ENCODE measurements around the gene ZSCAN20. TPM values are rescaled to one million over a fixed set of nuclear protein-coding genes. Genes with fewer than 3 reads are reported as not detected.
A peak's percentile ranks its signal among the peaks of the same experiment; 100 is the strongest.

ZSCAN20 gene
- total RNA-seq, 4 donors from 2014 or later = 6.9 to 9.4 (median 7.8) TPM

DNA sequence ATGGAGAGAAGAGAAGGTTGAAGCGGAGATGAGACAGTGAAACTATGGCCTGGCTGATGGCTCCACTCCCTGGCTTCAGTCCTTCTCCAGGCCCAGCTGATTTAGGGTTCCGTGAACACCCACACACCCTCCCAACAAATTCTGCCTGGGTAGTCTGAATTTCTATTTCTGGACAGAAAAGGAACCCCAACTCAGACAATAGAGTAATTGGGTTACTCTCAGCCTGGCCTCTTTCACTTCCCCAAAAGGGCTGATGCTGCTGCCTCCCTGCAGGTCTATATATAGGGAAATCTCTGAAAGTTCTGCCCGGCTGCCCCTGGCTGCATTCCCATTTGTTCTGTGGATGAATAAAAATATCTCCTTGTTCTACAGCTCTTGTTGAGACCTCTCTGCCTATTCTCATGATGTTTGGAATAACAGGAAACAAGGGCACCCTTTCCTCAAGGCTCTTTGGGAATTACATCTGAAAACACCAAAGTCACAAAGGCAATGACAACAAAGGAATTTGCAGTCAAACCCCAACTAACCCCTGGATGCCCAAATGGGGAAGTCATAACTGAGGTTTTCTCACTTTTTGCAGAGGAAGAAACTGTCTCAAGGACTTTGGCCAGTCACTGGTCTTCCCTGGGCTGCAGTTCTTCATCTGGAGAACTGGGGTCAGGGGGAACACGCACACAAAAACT, 11.4 kb upstream of the ZSCAN20 start:
- Histone ChIP-seq H3K4me3 (no peak overlapping the region), H3K4me1 (peaks cover 0 to 18% (median 0%) of the 10 kb centered on the region in 4 donors), H3K27ac (peak overlapping the region in 1 of 4 donors; percentile 68)

DNA sequence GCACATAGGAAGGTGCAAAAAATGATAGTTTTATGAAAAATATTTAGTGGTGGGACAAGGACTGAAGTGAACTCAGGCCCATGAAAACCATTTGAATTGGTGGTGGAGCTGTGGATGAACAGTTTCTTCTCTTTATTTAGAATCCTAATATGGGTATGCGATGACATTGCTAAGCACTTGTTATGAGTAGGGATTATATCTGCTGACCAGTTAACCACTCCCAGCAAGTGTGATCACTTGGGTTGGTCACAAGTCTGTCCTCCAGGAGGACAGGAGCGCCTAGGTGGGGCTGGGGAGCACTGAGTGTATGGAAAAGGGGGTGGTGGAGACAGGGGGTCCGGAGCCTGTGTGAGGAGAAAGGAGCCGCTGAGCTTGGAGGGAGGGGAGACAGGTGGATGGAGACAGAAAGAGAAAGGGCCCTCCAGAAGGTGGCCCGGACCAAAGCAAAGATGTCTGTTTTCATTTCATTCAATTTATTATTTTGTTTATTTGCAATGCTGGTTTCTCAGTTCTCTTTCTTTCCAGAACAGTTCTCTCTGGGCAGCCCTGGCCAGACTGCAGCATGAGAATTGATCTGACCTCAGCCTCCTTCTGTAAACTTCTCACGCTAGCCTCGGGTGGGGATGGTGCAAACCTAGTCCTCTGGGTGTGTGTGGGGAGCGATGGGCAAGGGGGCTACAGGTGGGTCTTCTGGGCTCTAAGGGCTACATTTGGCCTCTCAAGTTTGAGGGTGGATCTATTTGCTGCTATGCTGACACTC, 9.9 kb upstream of the ZSCAN20 start:
- Histone ChIP-seq H3K9me3 (no peaks in the 10 kb centered on the region), H3K36me3 (no peaks in the 10 kb centered on the region), H3K4me1 (peaks cover 0 to 18% (median 0%) of the 10 kb centered on the region in 4 donors), H3K27ac (no peak overlapping the region), H3K4me3 (no peak overlapping the region), H3K27me3 (no peaks in the 10 kb centered on the region)
- DNase-seq (ENCODE audit: low spot score in 2 of 2) = no peak
- TF ChIP-seq POLR2A (IDR thresholded peaks at IDR 0.05) = no peak
- 75 to 80% methylated on average over 8 of the region's 8 CpGs for WGBS, 2 donors

More for the DNA sequence above, 11.4 kb upstream of the ZSCAN20 start:
- no peak for TF ChIP-seq POLR2A (IDR thresholded peaks at IDR 0.05)
- peak in 1 of 2 donors; percentile 44 for TF ChIP-seq EP300 (IDR thresholded peaks at IDR 0.05)
- no peaks in the 10 kb centered on the region for H3K36me3 ChIP-seq
- DNase-seq (ENCODE audit: low spot score in 2 of 2) = peak in 1 of 2 donors; percentile 21
- 55 to 59% methylated on average over 4 of the region's 4 CpGs for WGBS, 2 donors
- H3K27me3 ChIP-seq = no peaks in the 10 kb centered on the region
- no peaks in the 10 kb centered on the region for H3K9me3 ChIP-seq

DNA sequence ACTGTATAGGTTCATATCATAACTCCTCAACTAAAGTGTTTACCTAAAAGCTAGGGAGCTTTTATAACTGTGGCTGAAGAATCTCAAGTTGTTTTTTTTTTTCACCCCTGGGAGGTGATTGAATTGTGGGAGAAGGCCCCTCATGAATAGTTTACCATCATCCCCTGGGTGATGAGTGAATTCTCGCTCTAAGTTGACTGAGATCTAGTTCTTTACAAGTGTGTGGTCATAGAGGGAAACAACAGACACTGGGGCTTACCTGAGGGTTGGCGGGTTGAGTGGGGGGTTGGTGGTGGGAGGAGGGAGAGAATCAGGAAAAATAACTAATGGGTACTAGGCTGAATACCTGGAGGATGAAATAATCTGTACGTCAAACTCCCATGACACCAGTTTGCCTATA, 7.9 kb upstream of the ZSCAN20 start:
- peaks cover 0 to 22% (median 0%) of the 10 kb centered on the region in 4 donors for H3K4me1 ChIP-seq
- H3K9me3 ChIP-seq = no peaks in the 10 kb centered on the region
- H3K4me3 ChIP-seq = no peak overlapping the region
- no peak for DNase-seq (ENCODE audit: low spot score in 2 of 2)
- TF ChIP-seq EP300 (IDR thresholded peaks at IDR 0.05) (no peak), POLR2A (IDR thresholded peaks at IDR 0.05) (no peak)
- TF ChIP-seq, protein P1, sequence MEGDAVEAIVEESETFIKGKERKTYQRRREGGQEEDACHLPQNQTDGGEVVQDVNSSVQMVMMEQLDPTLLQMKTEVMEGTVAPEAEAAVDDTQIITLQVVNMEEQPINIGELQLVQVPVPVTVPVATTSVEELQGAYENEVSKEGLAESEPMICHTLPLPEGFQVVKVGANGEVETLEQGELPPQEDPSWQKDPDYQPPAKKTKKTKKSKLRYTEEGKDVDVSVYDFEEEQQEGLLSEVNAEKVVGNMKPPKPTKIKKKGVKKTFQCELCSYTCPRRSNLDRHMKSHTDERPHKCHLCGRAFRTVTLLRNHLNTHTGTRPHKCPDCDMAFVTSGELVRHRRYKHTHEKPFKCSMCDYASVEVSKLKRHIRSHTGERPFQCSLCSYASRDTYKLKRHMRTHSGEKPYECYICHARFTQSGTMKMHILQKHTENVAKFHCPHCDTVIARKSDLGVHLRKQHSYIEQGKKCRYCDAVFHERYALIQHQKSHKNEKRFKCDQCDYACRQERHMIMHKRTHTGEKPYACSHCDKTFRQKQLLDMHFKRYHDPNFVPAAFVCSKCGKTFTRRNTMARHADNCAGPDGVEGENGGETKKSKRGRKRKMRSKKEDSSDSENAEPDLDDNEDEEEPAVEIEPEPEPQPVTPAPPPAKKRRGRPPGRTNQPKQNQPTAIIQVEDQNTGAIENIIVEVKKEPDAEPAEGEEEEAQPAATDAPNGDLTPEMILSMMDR (IDR thresholded peaks at IDR 0.05) = no peak
- H3K36me3 ChIP-seq = no peaks in the 10 kb centered on the region
- 88 to 95% methylated on average over 3 of the region's 3 CpGs for whole genome bisulfite sequencing, 2 donors
- no peak overlapping the region for H3K27ac ChIP-seq
- no peaks in the 10 kb centered on the region for H3K27me3 ChIP-seq

DNA sequence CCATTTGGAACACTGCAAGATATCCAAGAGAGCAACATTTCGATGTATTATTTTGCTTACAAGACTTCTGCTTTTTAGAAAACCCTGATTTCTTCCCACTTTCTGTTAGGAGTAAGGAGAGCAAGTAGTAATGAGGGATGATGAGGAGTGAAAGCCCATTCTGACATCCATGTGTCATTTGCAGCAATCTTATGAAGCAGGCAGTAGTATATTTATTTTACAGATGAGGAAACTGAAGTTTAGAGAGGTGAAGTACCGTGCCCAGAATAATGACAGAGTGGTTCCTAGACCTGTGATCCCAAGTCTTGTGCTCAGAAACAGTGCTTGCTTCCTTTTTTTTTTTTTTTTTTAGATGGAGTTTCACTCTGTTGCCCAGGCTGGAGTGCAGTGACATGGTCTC, 7.1 kb upstream of the ZSCAN20 start:
- no peak for DNase-seq (ENCODE audit: low spot score in 2 of 2)
- 87 to 89% methylated on average over 2 of the region's 2 CpGs for WGBS, 2 donors
- no peak for TF ChIP-seq POLR2A (IDR thresholded peaks at IDR 0.05)
- TF ChIP-seq, protein P1 (IDR thresholded peaks at IDR 0.05) = no peak
- no peak for TF ChIP-seq EP300 (IDR thresholded peaks at IDR 0.05)
- Histone ChIP-seq H3K4me1 (peaks cover 0 to 25% (median 0%) of the 10 kb centered on the region in 4 donors), H3K9me3 (no peaks in the 10 kb centered on the region), H3K27me3 (no peaks in the 10 kb centered on the region), H3K27ac (no peak overlapping the region), H3K4me3 (no peak overlapping the region), H3K36me3 (no peaks in the 10 kb centered on the region)

DNA sequence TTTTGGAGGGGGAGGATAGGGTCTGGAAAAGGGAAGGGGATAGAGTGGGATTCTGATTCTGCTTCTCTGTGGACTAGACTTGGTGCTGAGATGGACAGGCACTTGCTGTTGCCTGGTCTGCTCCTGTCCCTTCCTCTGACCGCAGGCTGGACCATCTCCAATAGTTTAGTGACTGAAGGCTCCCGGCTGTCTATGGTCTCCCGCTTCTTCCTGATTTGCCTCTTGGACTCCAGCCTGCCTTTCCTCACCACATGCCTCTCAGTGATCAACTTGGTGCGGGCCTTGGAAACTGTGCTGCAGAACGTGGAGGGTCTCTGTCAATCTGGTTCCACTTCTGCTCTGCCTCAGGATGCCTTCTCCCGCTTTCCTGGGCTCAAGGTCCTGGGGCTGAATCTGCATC, 6.3 kb upstream of the ZSCAN20 start:
- no peak overlapping the region for H3K27ac ChIP-seq
- H3K27me3 ChIP-seq = no peaks in the 10 kb centered on the region
- no peak overlapping the region for H3K4me3 ChIP-seq
- WGBS, 2 donors = 71 to 72% methylated on average over 6 of the region's 6 CpGs
- TF ChIP-seq EP300 (IDR thresholded peaks at IDR 0.05) (no peak), POLR2A (IDR thresholded peaks at IDR 0.05) (no peak)
- TF ChIP-seq, protein P1 (IDR thresholded peaks at IDR 0.05) = no peak
- H3K9me3 ChIP-seq = no peaks in the 10 kb centered on the region
- DNase-seq (ENCODE audit: low spot score in 2 of 2) = peak in 1 of 2 donors; percentile 19
- H3K4me1 ChIP-seq = peaks cover 0 to 28% (median 0%) of the 10 kb centered on the region in 4 donors
- H3K36me3 ChIP-seq = no peaks in the 10 kb centered on the region

DNA sequence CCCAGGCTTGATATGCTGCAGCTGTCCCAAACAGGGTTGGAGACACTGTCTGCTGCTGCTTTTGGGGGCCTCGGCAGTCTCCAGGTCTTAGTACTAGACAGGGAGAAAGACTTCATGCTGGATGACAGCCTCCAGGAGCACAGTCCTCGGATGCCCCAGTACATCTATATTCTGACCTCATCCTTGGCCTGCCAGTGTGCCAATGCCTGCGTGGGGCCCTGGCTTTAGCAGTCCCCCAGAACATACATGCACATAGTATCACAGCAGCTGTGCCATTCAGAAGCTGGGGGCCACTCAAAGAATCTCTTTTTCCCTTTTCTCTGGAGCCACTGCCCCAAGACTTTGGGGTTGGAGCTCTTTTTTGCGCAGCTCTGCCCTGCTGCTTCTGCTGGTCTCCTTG, 4.4 kb upstream of the ZSCAN20 start:
- Histone ChIP-seq H3K27ac (no peak overlapping the region), H3K9me3 (no peaks in the 10 kb centered on the region), H3K4me3 (no peak overlapping the region), H3K27me3 (no peaks in the 10 kb centered on the region), H3K4me1 (peaks cover 0 to 34% (median 5%) of the 10 kb centered on the region in 4 donors), H3K36me3 (no peaks in the 10 kb centered on the region)
- no peak for DNase-seq (ENCODE audit: low spot score in 2 of 2)
- TF ChIP-seq POLR2A (IDR thresholded peaks at IDR 0.05) (no peak), EP300 (IDR thresholded peaks at IDR 0.05) (no peak)
- TF ChIP-seq, protein P1 (IDR thresholded peaks at IDR 0.05) = no peak
- 69 to 83% methylated on average over 2 to 4 of the region's 4 CpGs for WGBS, 2 donors

Data from tibial nerve (tissue), 4 donors.